ENCODE measurements around the gene KCNQ4. TPM values are rescaled to one million over a fixed set of nuclear protein-coding genes. Genes with fewer than 3 reads are reported as not detected.

The KCNQ4 gene
- total RNA-seq, 3 donors from 2014 or later: 0.32 to 1.3 (median 1.3) TPM

- intact Hi-C loops (cut with DNase I; ENCODE audit: low total_unique reads): no loop called here
- Histone ChIP-seq H3K27me3 (no peaks in the 10 kb centered on the region), H3K4me3 (no peak overlapping the region), H3K27ac (no peak overlapping the region), H3K36me3 (no peaks in the 10 kb centered on the region), H3K9me3 (no peaks in the 10 kb centered on the region), H3K4me1 (peaks cover 0 to 4% of the 10 kb centered on the region in 2 donors)
- TF ChIP-seq POLR2AphosphoS5 (IDR thresholded peaks at IDR 0.05): no peak
- TF ChIP-seq CTCF (IDR thresholded peaks at IDR 0.05): no peak
- TF ChIP-seq POLR2A (IDR thresholded peaks at IDR 0.05): no peak
- no peak for DNase-seq (ENCODE audit: low spot score in 2 of 2)
These were observed 39.7 kb upstream of the KCNQ4 start for GRCh38 chr1:40743860-40744259.

GRCh38 chr1:40745176-40745575, 38.4 kb upstream of the KCNQ4 start:
- H3K4me1 ChIP-seq: no peaks in the 10 kb centered on the region

GRCh38 chr1:40746344-40747090, 37.1 kb upstream of the KCNQ4 start:
- H3K4me3 ChIP-seq: no peak overlapping the region
- no peak overlapping the region for H3K27ac ChIP-seq
- H3K36me3 ChIP-seq: peaks cover 6% of the 10 kb centered on the region
- no peaks in the 10 kb centered on the region for H3K27me3 ChIP-seq
- no peaks in the 10 kb centered on the region for H3K4me1 ChIP-seq
- no peak for DNase-seq (ENCODE audit: low spot score in 2 of 2)
- intact Hi-C loops (cut with DNase I; ENCODE audit: low total_unique reads): no loop called here
- no peaks in the 10 kb centered on the region for H3K9me3 ChIP-seq
- TF ChIP-seq POLR2AphosphoS5 (IDR thresholded peaks at IDR 0.05) (no peak), POLR2A (IDR thresholded peaks at IDR 0.05) (no peak), CTCF (IDR thresholded peaks at IDR 0.05) (no peak)

More at GRCh38 chr1:40745176-40745575, 38.4 kb upstream of the KCNQ4 start:
- Histone ChIP-seq H3K9me3 (no peaks in the 10 kb centered on the region), H3K4me3 (no peak overlapping the region), H3K36me3 (peaks cover 6% of the 10 kb centered on the region), H3K27me3 (no peaks in the 10 kb centered on the region), H3K27ac (no peak overlapping the region)
- DNase-seq (ENCODE audit: low spot score in 2 of 2): no peak
- intact Hi-C loops (cut with DNase I; ENCODE audit: low total_unique reads): no loop called here
- TF ChIP-seq POLR2AphosphoS5 (IDR thresholded peaks at IDR 0.05) (no peak), POLR2A (IDR thresholded peaks at IDR 0.05) (no peak), CTCF (IDR thresholded peaks at IDR 0.05) (no peak)

GRCh38 chr1:40748841-40749718, 34.5 kb upstream of the KCNQ4 start:
- no peaks in the 10 kb centered on the region for H3K9me3 ChIP-seq
- H3K27ac ChIP-seq: no peak overlapping the region
- H3K27me3 ChIP-seq: no peaks in the 10 kb centered on the region
- TF ChIP-seq CTCF (IDR thresholded peaks at IDR 0.05) (no peak), POLR2AphosphoS5 (IDR thresholded peaks at IDR 0.05) (no peak), POLR2A (IDR thresholded peaks at IDR 0.05) (no peak)
- DNase-seq (ENCODE audit: low spot score in 2 of 2): no peak
- intact Hi-C loops (cut with DNase I; ENCODE audit: low total_unique reads): no loop called here
- no peaks in the 10 kb centered on the region for H3K4me1 ChIP-seq
- H3K36me3 ChIP-seq: peaks cover 6% of the 10 kb centered on the region
- H3K4me3 ChIP-seq: no peak overlapping the region

GRCh38 chr1:40749817-40750216, 33.8 kb upstream of the KCNQ4 start:
- no peak overlapping the region for H3K27ac ChIP-seq
- peaks cover 6% of the 10 kb centered on the region for H3K36me3 ChIP-seq
- no peak overlapping the region for H3K4me3 ChIP-seq
- no peaks in the 10 kb centered on the region for H3K27me3 ChIP-seq
- H3K9me3 ChIP-seq: no peaks in the 10 kb centered on the region
- intact Hi-C loops (cut with DNase I; ENCODE audit: low total_unique reads): no loop called here
- TF ChIP-seq CTCF (IDR thresholded peaks at IDR 0.05) (no peak), POLR2A (IDR thresholded peaks at IDR 0.05) (no peak), POLR2AphosphoS5 (IDR thresholded peaks at IDR 0.05) (no peak)
- no peak for DNase-seq (ENCODE audit: low spot score in 2 of 2)
- no peaks in the 10 kb centered on the region for H3K4me1 ChIP-seq

Data from breast epithelium (tissue), 4 donors.